ENCODE data around the gene MCF2L2. TPM values are rescaled to one million over a fixed set of nuclear protein-coding genes. Genes with fewer than 3 reads are reported as not detected.
A peak's percentile ranks its signal among the peaks of the same experiment; 100 is the strongest.

MCF2L2 gene
- total and polyA plus RNA-seq, 9 of the 15 experiments (the other 6 are each of a cell fraction or from before 2014, with no cell fraction given) = 0.56 to 4.2 (median 3.0) TPM

DNA sequence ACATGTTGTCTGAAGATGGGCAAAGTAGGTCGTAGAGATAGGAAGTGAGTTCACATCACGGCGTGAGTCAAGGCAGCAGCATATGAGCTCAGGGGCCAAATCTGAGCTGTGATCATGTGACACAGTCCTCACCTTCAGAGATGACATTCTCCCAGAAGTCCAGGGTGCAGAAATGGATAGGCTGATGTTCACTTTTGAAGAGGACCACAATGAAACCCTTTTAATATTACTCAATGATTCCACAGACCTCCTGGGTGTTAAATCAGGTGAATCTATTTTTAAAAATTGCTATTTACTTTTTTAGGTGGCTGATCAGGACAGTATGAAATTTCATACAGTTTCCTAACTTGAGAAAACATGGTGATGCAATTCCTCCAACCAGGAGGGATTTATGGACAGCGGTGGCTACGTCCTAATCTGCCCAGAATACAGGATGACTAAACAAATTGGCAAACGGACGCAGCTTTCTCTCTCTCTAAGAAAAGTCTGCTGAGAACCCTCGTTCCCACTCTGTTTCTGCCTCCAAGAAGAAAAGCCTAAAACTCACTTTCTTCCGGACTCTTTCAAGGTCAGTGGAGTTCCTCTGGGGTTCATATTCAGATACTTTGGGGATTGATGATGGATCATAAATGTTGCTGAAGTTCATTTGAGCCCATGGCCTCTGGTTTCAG lies 141.0 kb downstream of the MCF2L2 start (continued):
- TF ChIP-seq MLLT1 (IDR thresholded peaks at IDR 0.05) = no peak
- TF ChIP-seq SMAD2 (IDR thresholded peaks at IDR 0.05; ENCODE audit: low read depth, low read length) = no peak
- TF ChIP-seq NFATC3 (IDR thresholded peaks at IDR 0.05) = no peak
- peak; percentile 88 for TF ChIP-seq ZNF584 (CRISPR knock-in tag; IDR thresholded peaks at IDR 0.05; ENCODE audit: low read depth)
- TF ChIP-seq, protein P1, sequence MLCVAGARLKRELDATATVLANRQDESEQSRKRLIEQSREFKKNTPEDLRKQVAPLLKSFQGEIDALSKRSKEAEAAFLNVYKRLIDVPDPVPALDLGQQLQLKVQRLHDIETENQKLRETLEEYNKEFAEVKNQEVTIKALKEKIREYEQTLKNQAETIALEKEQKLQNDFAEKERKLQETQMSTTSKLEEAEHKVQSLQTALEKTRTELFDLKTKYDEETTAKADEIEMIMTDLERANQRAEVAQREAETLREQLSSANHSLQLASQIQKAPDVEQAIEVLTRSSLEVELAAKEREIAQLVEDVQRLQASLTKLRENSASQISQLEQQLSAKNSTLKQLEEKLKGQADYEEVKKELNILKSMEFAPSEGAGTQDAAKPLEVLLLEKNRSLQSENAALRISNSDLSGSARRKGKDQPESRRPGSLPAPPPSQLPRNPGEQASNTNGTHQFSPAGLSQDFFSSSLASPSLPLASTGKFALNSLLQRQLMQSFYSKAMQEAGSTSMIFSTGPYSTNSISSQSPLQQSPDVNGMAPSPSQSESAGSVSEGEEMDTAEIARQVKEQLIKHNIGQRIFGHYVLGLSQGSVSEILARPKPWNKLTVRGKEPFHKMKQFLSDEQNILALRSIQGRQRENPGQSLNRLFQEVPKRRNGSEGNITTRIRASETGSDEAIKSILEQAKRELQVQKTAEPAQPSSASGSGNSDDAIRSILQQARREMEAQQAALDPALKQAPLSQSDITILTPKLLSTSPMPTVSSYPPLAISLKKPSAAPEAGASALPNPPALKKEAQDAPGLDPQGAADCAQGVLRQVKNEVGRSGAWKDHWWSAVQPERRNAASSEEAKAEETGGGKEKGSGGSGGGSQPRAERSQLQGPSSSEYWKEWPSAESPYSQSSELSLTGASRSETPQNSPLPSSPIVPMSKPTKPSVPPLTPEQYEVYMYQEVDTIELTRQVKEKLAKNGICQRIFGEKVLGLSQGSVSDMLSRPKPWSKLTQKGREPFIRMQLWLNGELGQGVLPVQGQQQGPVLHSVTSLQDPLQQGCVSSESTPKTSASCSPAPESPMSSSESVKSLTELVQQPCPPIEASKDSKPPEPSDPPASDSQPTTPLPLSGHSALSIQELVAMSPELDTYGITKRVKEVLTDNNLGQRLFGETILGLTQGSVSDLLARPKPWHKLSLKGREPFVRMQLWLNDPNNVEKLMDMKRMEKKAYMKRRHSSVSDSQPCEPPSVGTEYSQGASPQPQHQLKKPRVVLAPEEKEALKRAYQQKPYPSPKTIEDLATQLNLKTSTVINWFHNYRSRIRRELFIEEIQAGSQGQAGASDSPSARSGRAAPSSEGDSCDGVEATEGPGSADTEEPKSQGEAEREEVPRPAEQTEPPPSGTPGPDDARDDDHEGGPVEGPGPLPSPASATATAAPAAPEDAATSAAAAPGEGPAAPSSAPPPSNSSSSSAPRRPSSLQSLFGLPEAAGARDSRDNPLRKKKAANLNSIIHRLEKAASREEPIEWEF (CRISPR knock-in tag; IDR thresholded peaks at IDR 0.05) = no peak
- no peak for TF ChIP-seq RREB1 (CRISPR knock-in tag; IDR thresholded peaks at IDR 0.05)
- no peak for TF ChIP-seq CBX2 (IDR thresholded peaks at IDR 0.05; ENCODE audit: insufficient read depth, low read length, poor library complexity, severe bottlenecking)
- peak; percentile 73 for TF ChIP-seq ZNF766 (CRISPR knock-in tag; conservative IDR thresholded peaks at IDR 0.05)
- TF ChIP-seq GABPB1 (CRISPR knock-in tag; IDR thresholded peaks at IDR 0.05) = no peak
- no peak for TF ChIP-seq SRSF7 (optimal IDR thresholded peaks at IDR 0.05; ENCODE audit: low read depth, low read length)
- TF ChIP-seq SMARCA4 (IDR thresholded peaks at IDR 0.05) = peak; percentile 71
- TF ChIP-seq MCM5 (IDR thresholded peaks at IDR 0.05; ENCODE audit: low read depth) = no peak
- no peak for TF ChIP-seq ZFP30 (CRISPR knock-in tag; IDR thresholded peaks at IDR 0.05; ENCODE audit: borderline replicate concordance)
- no peak for TF ChIP-seq NCOA2 (IDR thresholded peaks at IDR 0.05; ENCODE audit: partially characterized antibody in 2 of 2)
